Parathyroid adenoma (tissue), 2 donors: ENCODE measurements around the gene CLIC6.
"Not testable (repeated sequence)": the region's sequence is repeated elsewhere in the genome, so short reads cannot be mapped to it uniquely, and the experiment has no call there.

Experiments used
- H2AFZ ChIP-seq: fragments of 300-600 bp; sonication (generic); one replicate; pipeline ENCODE4 v1.7.0; 2017; ENCODE audit warnings: antibody characterized with exemption, mild to moderate bottlenecking
- H3K27ac ChIP-seq: fragments of 300-600 bp; sonication (generic); one replicate; pipeline ENCODE4 v1.7.0; 2017
- H3K27me3 ChIP-seq: fragments of 300-600 bp; sonication (generic); one replicate; pipeline ENCODE4 v1.7.0; 2017; ENCODE audit warnings: low read length; ENCODE audit not compliant: control insufficient read depth, insufficient read depth
- H3K36me3 ChIP-seq: fragments of 300-600 bp; sonication (generic); one replicate; pipeline ENCODE4 v1.7.0; 2017; ENCODE audit warnings: low read length; ENCODE audit not compliant: control insufficient read depth, insufficient read depth
- H3K4me1 ChIP-seq: fragments of 300-600 bp; sonication (generic); one replicate; pipeline ENCODE4 v1.7.0; 2017; ENCODE audit warnings: control low read depth
- H3K4me2 ChIP-seq: fragments of 300-600 bp; sonication (generic); one replicate; pipeline ENCODE4 v1.7.0; 2017; ENCODE audit warnings: low read length
- H3K4me3 ChIP-seq: fragments of 300-600 bp; sonication (generic); one replicate; pipeline ENCODE4 v1.7.0; 2017; ENCODE audit warnings: low read depth, low read length
- H3K79me2 ChIP-seq: fragments of 300-600 bp; sonication (generic); one replicate; pipeline ENCODE4 v1.7.0; 2017; ENCODE audit warnings: control low read depth
- H3K9ac ChIP-seq: fragments of 300-600 bp; sonication (generic); one replicate; pipeline ENCODE4 v1.7.0; 2017; ENCODE audit warnings: mild to moderate bottlenecking
- H3K9me3 ChIP-seq: fragments of 300-600 bp; sonication (generic); one replicate; pipeline ENCODE4 v1.7.0; 2017; ENCODE audit warnings: low read length; ENCODE audit not compliant: control insufficient read depth
- CTCF ChIP-seq: fragments of 300-600 bp; sonication (generic); IDR thresholded peaks from one replicate; pipeline ENCODE4 v1.7.0; 2017; ENCODE audit warnings: antibody characterized with exemption, mild to moderate bottlenecking
- donor health status: primary hyperparathyroidism.

CLIC6 gene

GRCh38 chr21:34713621-34714020, 44.8 kb downstream of the CLIC6 start:
- Histone ChIP-seq H3K36me3 (no peaks in the 10 kb centered on the region), H3K79me2 (no peaks in the 10 kb centered on the region), H3K4me3 (no peak overlapping the region), H3K4me1 (no peaks in the 10 kb centered on the region), H2AFZ (no peak overlapping the region), H3K27ac (no peak overlapping the region), H3K9me3 (no peaks in the 10 kb centered on the region), H3K27me3 (no peaks in the 10 kb centered on the region), H3K4me2 (no peak overlapping the region), H3K9ac (no peak overlapping the region)
- TF ChIP-seq CTCF: no peak

- no peaks in the 10 kb centered on the region for H3K9me3 ChIP-seq
- no peak overlapping the region for H3K4me2 ChIP-seq
- H2AFZ ChIP-seq: no peak overlapping the region
- H3K36me3 ChIP-seq: no peaks in the 10 kb centered on the region
- no peak overlapping the region for H3K4me3 ChIP-seq
- H3K79me2 ChIP-seq: no peaks in the 10 kb centered on the region
- no peaks in the 10 kb centered on the region for H3K27me3 ChIP-seq
- no peak for TF ChIP-seq CTCF
- H3K9ac ChIP-seq: no peak overlapping the region
- no peak overlapping the region for H3K27ac ChIP-seq
- H3K4me1 ChIP-seq: no peaks in the 10 kb centered on the region
Measured at GRCh38 chr21:34715518-34715917, 46.7 kb downstream of the CLIC6 start.

- Histone ChIP-seq H3K27me3 (no peaks in the 10 kb centered on the region), H3K4me3 (no peak overlapping the region), H3K4me2 (no peak overlapping the region), H2AFZ (no peak overlapping the region), H3K27ac (no peak overlapping the region), H3K79me2 (no peaks in the 10 kb centered on the region), H3K4me1 (no peaks in the 10 kb centered on the region), H3K9me3 (no peaks in the 10 kb centered on the region), H3K36me3 (no peaks in the 10 kb centered on the region), H3K9ac (no peak overlapping the region)
- no peak for TF ChIP-seq CTCF
Measured at GRCh38 chr21:34715985-34716596, 47.3 kb downstream of the CLIC6 start.

- not testable (repeated sequence) for H3K4me3 ChIP-seq, H3K9ac ChIP-seq, H3K79me2 ChIP-seq, H3K4me2 ChIP-seq, H3K27ac ChIP-seq, H3K36me3 ChIP-seq, H3K27me3 ChIP-seq, H3K4me1 ChIP-seq, H2AFZ ChIP-seq, H3K9me3 ChIP-seq
Measured at GRCh38 chr21:34718529-34718928, 49.7 kb downstream of the CLIC6 start.

- Histone ChIP-seq H3K4me3 (no peak overlapping the region), H2AFZ (no peak overlapping the region), H3K9ac (no peak overlapping the region), H3K4me2 (no peak overlapping the region), H3K4me1 (no peaks in the 10 kb centered on the region), H3K36me3 (no peaks in the 10 kb centered on the region), H3K9me3 (no peaks in the 10 kb centered on the region), H3K79me2 (no peaks in the 10 kb centered on the region), H3K27ac (no peak overlapping the region), H3K27me3 (no peaks in the 10 kb centered on the region)
- peak; percentile 13 for TF ChIP-seq CTCF
Measured at GRCh38 chr21:34722684-34723300, 54.0 kb downstream of the CLIC6 start.
